HepG2 (cell line): ENCODE results near the gene ANKRD12. TPM values are rescaled to one million over a fixed set of nuclear protein-coding genes. Genes with fewer than 3 reads are reported as not detected.

ENCODE experiments used
- ATAC-seq: fragments of 200-7000 bp; cut with Tn5 transposase; 3 replicates; pipeline ENCODE4 v1.9.1; 2020; ENCODE audit warnings: mild to moderate bottlenecking, moderate library complexity
- BruUV-seq: library from RNA; stranded (reverse); fragments of 400-500 nt; replicated peaks from 2 replicates; lab custom pipeline; 2021; lab: Mats Ljungman, UMichigan
- CTCF ChIA-PET: fragments of 300-600 bp; formaldehyde crosslinking; extraction: SDS; loops from one replicate; lab custom pipeline; 2021; ENCODE audit warnings: low total read pairs, inconsistent platforms, low intra/inter-chr PET ratio; lab: Yijun Ruan, JAX
- POLR2A ChIA-PET: fragments of 350-600 bp; sonication (Branson Sonifier 250); formaldehyde crosslinking; loops from one replicate; lab custom pipeline; 2020; ENCODE audit warnings: antibody characterized with exemption, inconsistent platforms; lab: Yijun Ruan, JAX
- DNase-seq: peaks from one replicate; pipeline ENCODE4 v3.0.0-alpha.2; 2015; ENCODE audit warnings: low spot score
- FAIRE-seq: peaks from 3 replicates; lab custom pipeline; 2011; peaks lifted over from hg19 to GRCh38; lab: Jason Lieb, UNC
- H2AFZ ChIP-seq: one replicate; pipeline ENCODE4 v1.6.1; 2011; ENCODE audit warnings: low read length, inconsistent platforms
- H3K27ac ChIP-seq: fragments of 300-600 bp; 3 replicates; pipeline ENCODE4 v1.8.0; 2011; ENCODE audit warnings: mixed run types, mild to moderate bottlenecking, mixed read lengths, low read length, inconsistent platforms; ENCODE audit not compliant: insufficient read depth; ENCODE audit errors: extremely low read length
- H3K27me3 ChIP-seq, 2 experiments: fragments of 200-600 bp in 1 of 2; 2 replicates in 1 of 2; 3 replicates in 1 of 2; pipeline versions ENCODE4 v1.6.0 to v1.8.0; 2011; ENCODE audit warnings: low read length in 2 of 2, mild to moderate bottlenecking in 2 of 2, moderate library complexity in 2 of 2, inconsistent platforms in 1 of 2; ENCODE audit not compliant: insufficient read depth in 2 of 2, control insufficient read depth in 1 of 2
- H3K36me3 ChIP-seq, 2 experiments: fragments of 200-600 bp in 1 of 2; replicated peaks in 1 of 2; 2 replicates in 1 of 2; 3 replicates in 1 of 2; pipeline versions ENCODE4 v1.5.1 to v1.8.0; 2011; ENCODE audit warnings: low read length in 2 of 2, inconsistent platforms in 1 of 2; ENCODE audit not compliant: insufficient read depth in 2 of 2, control insufficient read depth in 1 of 2
- H3K4me1 ChIP-seq: 2 replicates; pipeline ENCODE4 v1.5.1; 2012; ENCODE audit warnings: low read length, inconsistent platforms; ENCODE audit not compliant: insufficient read depth
- H3K4me2 ChIP-seq: 2 replicates; pipeline ENCODE4 v1.6.0; 2011; ENCODE audit warnings: low read depth, low read length, inconsistent platforms
- H3K4me3 ChIP-seq, 3 experiments: fragments of 200-600 bp in 1 of 3; sonication (generic), shearing (Covaris generic) in 1 of 3; replicated peaks in 1 of 3; 2 replicates each; pipeline ENCODE4 v1.5.1; 2011 to 2016; ENCODE audit warnings: low read length in 3 of 3, inconsistent platforms in 2 of 3, low read depth in 2 of 3, mild to moderate bottlenecking in 2 of 3, control low read depth in 1 of 3, mixed read lengths in 1 of 3; ENCODE audit not compliant: insufficient read depth in 1 of 3
- H3K79me2 ChIP-seq: one replicate; pipeline ENCODE4 v1.6.1; 2011; ENCODE audit warnings: low read length, inconsistent platforms; ENCODE audit not compliant: insufficient read depth
- H3K9ac ChIP-seq: 2 replicates; pipeline ENCODE4 v1.6.0; 2011; ENCODE audit warnings: mild to moderate bottlenecking, low read depth, low read length, inconsistent platforms; ENCODE audit not compliant: insufficient read depth
- H3K9me3 ChIP-seq: 2 replicates; pipeline ENCODE4 v1.5.1; 2012; ENCODE audit warnings: mild to moderate bottlenecking, low read length
- H4K20me1 ChIP-seq: 2 replicates; pipeline ENCODE4 v1.6.0; 2011; ENCODE audit warnings: inconsistent platforms, mild to moderate bottlenecking, low read length, moderate library complexity; ENCODE audit not compliant: insufficient read depth
- CCDC6 ChIP-seq: sonication (generic); formaldehyde crosslinking; IDR thresholded peaks from 2 replicates; pipeline ENCODE4 v1.8.1; 2022; ENCODE audit warnings: mild to moderate bottlenecking, missing genetic modification reagents, moderate library complexity
- POLR2G ChIP-seq: fragments of 200-400 bp; formaldehyde crosslinking; IDR thresholded peaks from 2 replicates; pipeline ENCODE4 v1.6.1; 2018; ENCODE audit warnings: mild to moderate bottlenecking, low read depth, low read length, moderate library complexity
- SIN3B ChIP-seq: fragments of 150-350 bp; IDR thresholded peaks from 2 replicates; pipeline ENCODE4 v1.6.1; 2014; ENCODE audit warnings: low read length
- SRSF1 ChIP-seq: fragments of 200-400 bp; formaldehyde crosslinking; optimal IDR thresholded peaks from 2 replicates; pipeline ENCODE3; 2017; ENCODE audit warnings: mild to moderate bottlenecking, low read depth, low read length, moderate library complexity
- TRIM22 ChIP-seq: fragments of 450-650 bp; IDR thresholded peaks from 2 replicates; pipeline ENCODE4 v1.6.1; 2017
- WGBS: methylation state at CpG from one replicate; pipeline ENCODE4 v1.1.6; 2017; ENCODE audit warnings: low lambda C conversion rate; 5-methylcytosine and 5-hydroxymethylcytosine counted together
- in situ Hi-C: cut with HindIII; loops from 2 replicates; pipeline ENCODE4 v1.10.0; 2017; ENCODE audit warnings: low pct_unique_long_range_greater_than_20kb; ENCODE audit not compliant: extremely low pct_ligation_motif_present
- intact Hi-C: fragments of 100-400 bp; cut with micrococcal nuclease; formaldehyde crosslinking; loops from one replicate; pipeline ENCODE4 v1.10.0; 2022; ENCODE audit not compliant: unreplicated experiment
- polyA plus RNA-seq, 8 experiments: library from polyadenylated mRNA; depleted of rRNA in 3 of 8; stranded (reverse) in 7 of 8; unstranded in 1 of 8; fragments of >200 nt; fragmentation: Illumina TruSeq in 4 of 8; extraction: Trizol in 4 of 8; gene quantifications; 2 replicates each; pipeline versions ENCODE4 v1.2.1 to v1.2.3, GENCODE V29; 2011 to 2016; ENCODE audit warnings: low read depth in 4 of 8, missing spikeins in 1 of 8, mixed read lengths in 1 of 8; ENCODE audit not compliant: insufficient read depth in 1 of 8
- total RNA-seq, 5 experiments: library from RNA; depleted of rRNA; stranded (reverse); fragments of >200 nt; fragmentation: Illumina TruSeq; extraction: Trizol; gene quantifications; 2 replicates each; pipeline ENCODE4 v1.2.3, GENCODE V29; 2016; ENCODE audit warnings: low read depth in 1 of 5
- TF ChIP-seq, protein P1 (sequence below): sonication (generic); formaldehyde crosslinking; IDR thresholded peaks from 2 replicates; pipeline ENCODE4 v1.4.0; 2020; ENCODE audit warnings: missing genetic modification reagents

The ANKRD12 gene
- total and polyA plus RNA-seq, 2 of the 13 experiments (the other 11 are each of a cell fraction or from before 2014, with no cell fraction given), result 6.0 to 23.2 TPM

GRCh38 chr18:9263264-9263663 is 126.7 kb downstream of the ANKRD12 start:
- H3K79me2 ChIP-seq, result no peaks in the 10 kb centered on the region
- no peak overlapping the region for H2AFZ ChIP-seq
- H3K9ac ChIP-seq, result no peak overlapping the region
- ChIA-PET CTCF (interaction anchor here (0.6 kb wide), 1 partner anchor 197 kb away, joined by 3 read pairs; no protein-coding TSS in a partner anchor), POLR2A (no interaction called here)
- no peaks in the 10 kb centered on the region for H3K4me1 ChIP-seq
- intact Hi-C loops, result no loop called here
- H3K4me2 ChIP-seq, result no peak overlapping the region
- peaks cover 0 to 2% of the 10 kb centered on the region in 2 experiments; a peak in 2 of 5 replicates for H3K36me3 ChIP-seq
- TF ChIP-seq SIN3B (no peak), SRSF1 (no peak), POLR2G (no peak), CCDC6 (CRISPR knock-in tag) (no peak), TRIM22 (no peak)
- TF ChIP-seq, protein P1, sequence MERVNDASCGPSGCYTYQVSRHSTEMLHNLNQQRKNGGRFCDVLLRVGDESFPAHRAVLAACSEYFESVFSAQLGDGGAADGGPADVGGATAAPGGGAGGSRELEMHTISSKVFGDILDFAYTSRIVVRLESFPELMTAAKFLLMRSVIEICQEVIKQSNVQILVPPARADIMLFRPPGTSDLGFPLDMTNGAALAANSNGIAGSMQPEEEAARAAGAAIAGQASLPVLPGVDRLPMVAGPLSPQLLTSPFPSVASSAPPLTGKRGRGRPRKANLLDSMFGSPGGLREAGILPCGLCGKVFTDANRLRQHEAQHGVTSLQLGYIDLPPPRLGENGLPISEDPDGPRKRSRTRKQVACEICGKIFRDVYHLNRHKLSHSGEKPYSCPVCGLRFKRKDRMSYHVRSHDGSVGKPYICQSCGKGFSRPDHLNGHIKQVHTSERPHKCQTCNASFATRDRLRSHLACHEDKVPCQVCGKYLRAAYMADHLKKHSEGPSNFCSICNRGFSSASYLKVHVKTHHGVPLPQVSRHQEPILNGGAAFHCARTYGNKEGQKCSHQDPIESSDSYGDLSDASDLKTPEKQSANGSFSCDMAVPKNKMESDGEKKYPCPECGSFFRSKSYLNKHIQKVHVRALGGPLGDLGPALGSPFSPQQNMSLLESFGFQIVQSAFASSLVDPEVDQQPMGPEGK (CRISPR knock-in tag), result no peak
- no peak for FAIRE-seq
- DNase-seq, result no peak
- H4K20me1 ChIP-seq, result no peaks in the 10 kb centered on the region
- WGBS, result 100% methylated on average over 1 of the region's 1 CpG
- H3K9me3 ChIP-seq, result no peaks in the 10 kb centered on the region
- H3K4me3 ChIP-seq, result no peak overlapping the region
- BruUV-seq, result no TSS peak
- no peak overlapping the region for H3K27ac ChIP-seq
- no peaks in the 10 kb centered on the region for H3K27me3 ChIP-seq
- no peak for ATAC-seq
- in situ Hi-C loops, result no loop called here
